DOHH2 (cell line): ENCODE data around the gene PARD6B.

Experiments
- H3F3A ChIP-seq: fragments of 200-600 bp; sonication (generic), shearing (Covaris generic); 2 replicates; pipeline ENCODE4 v1.6.0; 2016; ENCODE audit warnings: antibody characterized with exemption, mild to moderate bottlenecking; ENCODE audit not compliant: control insufficient read depth, insufficient read depth
- H3K27ac ChIP-seq: fragments of 200-600 bp; sonication (generic); 2 replicates; pipeline ENCODE4 v1.5.1; 2014; ENCODE audit warnings: low read depth, mild to moderate bottlenecking, low read length, moderate library complexity
- H3K27me3 ChIP-seq: fragments of 200-600 bp; sonication (generic); 2 replicates; pipeline ENCODE4 v1.6.1; 2014; ENCODE audit warnings: mild to moderate bottlenecking, low read length, mixed read lengths; ENCODE audit not compliant: control insufficient read depth
- H3K36me3 ChIP-seq: fragments of 200-600 bp; sonication (generic); 2 replicates; pipeline ENCODE4 v1.6.1; 2014; ENCODE audit warnings: mild to moderate bottlenecking, low read length, moderate library complexity, mixed read lengths; ENCODE audit not compliant: control insufficient read depth
- H3K4me1 ChIP-seq: fragments of 200-600 bp; sonication (generic); 2 replicates; pipeline ENCODE4 v1.6.1; 2014; ENCODE audit warnings: mild to moderate bottlenecking, low read length, mixed read lengths; ENCODE audit not compliant: control insufficient read depth
- H3K4me2 ChIP-seq: fragments of 200-600 bp; sonication (generic); 2 replicates; pipeline ENCODE4 v1.6.0; 2014; ENCODE audit warnings: mild to moderate bottlenecking, low read length, moderate library complexity
- H3K4me3 ChIP-seq: fragments of 200-600 bp; sonication (generic); 2 replicates; pipeline ENCODE4 v1.5.1; 2014; ENCODE audit warnings: mild to moderate bottlenecking, low read length, mixed read lengths
- H3K79me2 ChIP-seq: fragments of 200-600 bp; sonication (generic); 2 replicates; pipeline ENCODE4 v1.6.1; 2014; ENCODE audit warnings: mild to moderate bottlenecking, low read length, mixed read lengths; ENCODE audit not compliant: control insufficient read depth
- H3K9me2 ChIP-seq: fragments of 200-600 bp; sonication (generic); replicated peaks from 2 replicates; pipeline ENCODE4 v1.6.1; 2014; ENCODE audit warnings: mild to moderate bottlenecking, low read length, mixed read lengths; ENCODE audit not compliant: control insufficient read depth
- H3K9me3 ChIP-seq: fragments of 200-600 bp; sonication (generic); 2 replicates; pipeline ENCODE4 v1.6.1; 2014; ENCODE audit warnings: antibody characterized with exemption, low read length, mixed read lengths; ENCODE audit not compliant: control insufficient read depth, insufficient read depth
- H4K20me1 ChIP-seq: fragments of 200-600 bp; sonication (generic); 2 replicates; pipeline ENCODE4 v1.6.0; 2014; ENCODE audit warnings: low read depth, mild to moderate bottlenecking, antibody characterized with exemption, low read length, moderate library complexity; ENCODE audit not compliant: control insufficient read depth, insufficient read depth
- EZH2phosphoT487 ChIP-seq: fragments of 200-600 bp; sonication (generic); IDR thresholded peaks from 2 replicates; pipeline ENCODE4 v1.6.1; 2017; ENCODE audit warnings: borderline replicate concordance, mild to moderate bottlenecking, antibody characterized with exemption, low read length, moderate library complexity, mixed read lengths
- TF ChIP-seq, protein P1 (sequence below): fragments of 200-600 bp; sonication (generic); IDR thresholded peaks from one replicate; pipeline ENCODE4 v1.5.1; 2014; ENCODE audit warnings: antibody characterized with exemption, mild to moderate bottlenecking, low read depth, low read length; ENCODE audit not compliant: poor library complexity, severe bottlenecking

PARD6B gene

DNA sequence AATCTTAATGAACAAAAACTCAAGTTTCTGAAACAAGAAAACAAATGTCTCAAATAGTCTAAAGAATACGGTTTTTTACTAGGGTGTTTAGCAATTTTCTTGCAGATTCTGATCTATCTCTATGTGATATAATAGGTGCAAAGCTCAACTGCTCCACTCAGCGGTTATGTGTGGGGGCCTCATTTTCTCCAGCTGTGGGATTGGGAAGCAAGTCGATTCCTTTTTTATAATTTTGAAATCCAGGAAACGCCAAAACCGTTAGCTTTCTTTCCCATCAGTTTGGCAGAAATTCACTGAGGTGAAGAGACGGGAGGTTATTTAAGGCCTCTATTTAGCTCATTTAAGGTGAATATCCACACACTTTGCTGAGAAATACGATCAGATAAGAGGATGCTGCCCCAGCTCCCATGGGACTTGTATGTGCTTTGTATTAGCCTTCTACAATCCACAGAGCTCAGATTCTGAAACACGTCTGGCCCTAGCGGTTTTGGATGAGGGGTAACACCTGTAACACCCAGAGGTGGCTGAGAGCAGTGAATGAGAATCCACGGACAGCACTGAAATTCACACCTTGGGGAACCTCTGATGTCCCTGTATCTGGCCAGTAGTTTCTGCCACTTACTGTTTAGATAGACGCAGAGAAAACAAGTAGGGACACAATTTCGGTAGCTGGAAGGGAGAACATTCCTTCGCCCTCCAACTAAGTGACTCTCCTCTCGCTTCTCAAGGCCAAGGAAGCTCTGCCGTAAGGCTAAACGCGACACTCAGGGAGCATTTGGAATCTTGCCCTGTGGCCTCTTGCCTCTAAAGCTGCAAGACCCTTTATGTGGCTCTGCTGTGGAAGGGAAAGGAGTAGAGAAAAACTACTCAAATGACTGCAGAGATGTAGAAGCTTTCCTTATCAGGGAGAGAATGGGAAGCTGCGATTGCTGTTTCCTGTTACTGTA lies 56.9 kb downstream of the PARD6B start:
- Histone ChIP-seq H4K20me1 (no peaks in the 10 kb centered on the region), H3K4me2 (peak overlapping the region; percentile 32), H3K4me1 (peaks cover 34% of the 10 kb centered on the region), H3K9me2 (no peaks in the 10 kb centered on the region), H3K9me3 (no peaks in the 10 kb centered on the region), H3K27me3 (no peaks in the 10 kb centered on the region), H3K4me3 (no peak overlapping the region), H3K36me3 (no peaks in the 10 kb centered on the region), H3K79me2 (no peaks in the 10 kb centered on the region), H3F3A (peaks cover 8% of the 10 kb centered on the region), H3K27ac (no peak overlapping the region)
- TF ChIP-seq, protein P1, sequence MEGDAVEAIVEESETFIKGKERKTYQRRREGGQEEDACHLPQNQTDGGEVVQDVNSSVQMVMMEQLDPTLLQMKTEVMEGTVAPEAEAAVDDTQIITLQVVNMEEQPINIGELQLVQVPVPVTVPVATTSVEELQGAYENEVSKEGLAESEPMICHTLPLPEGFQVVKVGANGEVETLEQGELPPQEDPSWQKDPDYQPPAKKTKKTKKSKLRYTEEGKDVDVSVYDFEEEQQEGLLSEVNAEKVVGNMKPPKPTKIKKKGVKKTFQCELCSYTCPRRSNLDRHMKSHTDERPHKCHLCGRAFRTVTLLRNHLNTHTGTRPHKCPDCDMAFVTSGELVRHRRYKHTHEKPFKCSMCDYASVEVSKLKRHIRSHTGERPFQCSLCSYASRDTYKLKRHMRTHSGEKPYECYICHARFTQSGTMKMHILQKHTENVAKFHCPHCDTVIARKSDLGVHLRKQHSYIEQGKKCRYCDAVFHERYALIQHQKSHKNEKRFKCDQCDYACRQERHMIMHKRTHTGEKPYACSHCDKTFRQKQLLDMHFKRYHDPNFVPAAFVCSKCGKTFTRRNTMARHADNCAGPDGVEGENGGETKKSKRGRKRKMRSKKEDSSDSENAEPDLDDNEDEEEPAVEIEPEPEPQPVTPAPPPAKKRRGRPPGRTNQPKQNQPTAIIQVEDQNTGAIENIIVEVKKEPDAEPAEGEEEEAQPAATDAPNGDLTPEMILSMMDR, result peak; percentile 51
- no peak for TF ChIP-seq EZH2phosphoT487

DNA sequence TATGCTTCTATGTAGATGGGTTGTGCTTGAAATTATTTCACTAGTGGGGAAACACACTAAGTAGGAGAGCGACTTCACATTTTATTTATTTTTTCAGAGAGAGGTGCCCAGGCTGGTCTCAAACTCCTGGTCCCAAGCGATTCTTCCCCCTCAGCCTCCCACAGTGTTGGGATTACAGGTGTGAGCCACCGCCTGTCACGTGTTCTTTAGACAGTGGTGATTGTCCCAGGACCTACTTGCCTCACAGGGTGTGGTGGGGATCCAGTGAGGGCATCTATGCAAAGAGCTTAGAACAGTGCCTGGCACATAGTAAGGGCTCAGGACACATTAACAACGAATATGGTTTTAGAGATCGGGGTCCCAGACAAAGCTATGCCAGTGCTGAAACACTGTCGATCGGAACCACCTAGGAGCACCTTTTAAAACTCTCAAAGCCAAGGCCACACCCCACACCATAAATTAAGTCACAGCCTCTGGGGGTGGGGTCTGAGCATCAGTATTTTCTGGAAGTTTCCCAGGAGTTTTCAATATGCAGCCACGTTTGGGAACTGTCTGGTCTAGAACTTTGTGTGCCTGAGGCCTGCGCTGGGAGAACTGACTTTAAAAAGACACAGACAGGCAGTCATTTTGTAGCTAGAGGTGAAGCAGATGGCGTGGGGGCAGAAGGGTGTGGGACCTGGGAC lies 58.7 kb downstream of the PARD6B start:
- H3K4me2 ChIP-seq, result peak overlapping the region; percentile 59
- peaks cover 17% of the 10 kb centered on the region for H3F3A ChIP-seq
- H3K9me3 ChIP-seq, result no peaks in the 10 kb centered on the region
- H3K27ac ChIP-seq, result no peak overlapping the region
- H3K36me3 ChIP-seq, result peaks cover 3% of the 10 kb centered on the region
- H4K20me1 ChIP-seq, result no peaks in the 10 kb centered on the region
- H3K27me3 ChIP-seq, result no peaks in the 10 kb centered on the region
- H3K9me2 ChIP-seq, result no peaks in the 10 kb centered on the region
- peaks cover 47% of the 10 kb centered on the region for H3K4me1 ChIP-seq
- peaks cover 3% of the 10 kb centered on the region for H3K79me2 ChIP-seq
- H3K4me3 ChIP-seq, result no peak overlapping the region
- TF ChIP-seq, protein P1, result no peak
- no peak for TF ChIP-seq EZH2phosphoT487

DNA sequence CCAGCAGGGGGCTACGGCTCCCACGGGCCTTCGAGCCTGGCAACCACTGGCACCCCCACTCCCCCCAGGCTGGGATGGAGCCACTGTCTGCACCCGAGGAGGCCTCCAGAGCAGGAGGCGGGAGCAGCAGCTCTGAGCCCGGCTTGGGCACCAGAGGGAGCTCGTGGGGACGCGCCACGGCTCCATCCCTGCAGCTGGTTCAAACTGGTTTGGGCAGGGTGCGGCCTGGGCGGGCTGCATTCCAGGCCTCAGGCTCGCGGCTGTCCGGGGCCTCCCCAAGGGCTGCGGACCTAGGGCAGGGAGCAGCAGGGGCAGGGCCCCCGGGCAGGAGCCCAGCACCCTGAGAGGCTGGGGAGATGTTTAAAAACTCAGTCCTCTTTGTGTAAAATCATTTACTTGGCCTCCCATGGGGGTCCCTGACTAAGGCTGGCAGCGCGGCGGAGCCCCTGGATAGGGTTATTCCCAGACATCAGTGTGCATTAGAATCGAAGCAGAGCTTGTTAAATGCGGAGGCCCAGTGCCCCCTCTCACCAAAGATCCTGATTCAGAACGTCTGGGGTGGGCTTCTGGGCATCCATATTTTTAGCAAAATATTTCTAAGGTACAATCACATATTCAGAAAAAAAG lies 59.4 kb downstream of the PARD6B start:
- peak overlapping the region; percentile 33 for H3K27ac ChIP-seq
- no peaks in the 10 kb centered on the region for H3K27me3 ChIP-seq
- peaks cover 20% of the 10 kb centered on the region for H3F3A ChIP-seq
- no peaks in the 10 kb centered on the region for H3K9me3 ChIP-seq
- peak overlapping the region; percentile 36 for H3K4me3 ChIP-seq
- H3K4me1 ChIP-seq, result peaks cover 47% of the 10 kb centered on the region
- no peaks in the 10 kb centered on the region for H3K9me2 ChIP-seq
- peak overlapping the region; percentile 59 for H3K4me2 ChIP-seq
- H3K36me3 ChIP-seq, result peaks cover 9% of the 10 kb centered on the region
- H3K79me2 ChIP-seq, result peaks cover 10% of the 10 kb centered on the region
- no peaks in the 10 kb centered on the region for H4K20me1 ChIP-seq
- TF ChIP-seq, protein P1, result peak; percentile 77
- no peak for TF ChIP-seq EZH2phosphoT487
